ENCODE measurements around the gene HIF3A.

DNA sequence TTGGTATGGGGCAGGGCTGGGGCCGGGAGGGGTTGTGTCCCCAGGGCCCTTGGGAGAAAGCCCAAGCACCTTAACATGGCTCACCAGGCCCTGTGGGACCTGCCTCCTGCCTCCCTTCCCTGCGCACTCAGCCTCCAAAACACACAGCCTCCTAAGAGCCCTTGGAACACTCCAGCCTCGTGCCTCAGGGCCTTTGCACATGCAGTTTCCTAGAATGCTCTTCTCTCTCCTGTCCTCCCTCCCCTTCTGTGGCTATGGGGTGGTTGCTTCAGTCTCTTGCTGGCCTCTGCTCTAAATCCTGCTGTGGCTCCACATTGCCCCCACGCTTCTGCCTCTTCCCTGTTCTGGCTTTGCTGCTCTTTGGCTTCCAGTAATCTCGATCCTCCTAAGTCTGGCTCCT, 23.7 kb downstream of the HIF3A start:
- TF ChIP-seq, protein P1, sequence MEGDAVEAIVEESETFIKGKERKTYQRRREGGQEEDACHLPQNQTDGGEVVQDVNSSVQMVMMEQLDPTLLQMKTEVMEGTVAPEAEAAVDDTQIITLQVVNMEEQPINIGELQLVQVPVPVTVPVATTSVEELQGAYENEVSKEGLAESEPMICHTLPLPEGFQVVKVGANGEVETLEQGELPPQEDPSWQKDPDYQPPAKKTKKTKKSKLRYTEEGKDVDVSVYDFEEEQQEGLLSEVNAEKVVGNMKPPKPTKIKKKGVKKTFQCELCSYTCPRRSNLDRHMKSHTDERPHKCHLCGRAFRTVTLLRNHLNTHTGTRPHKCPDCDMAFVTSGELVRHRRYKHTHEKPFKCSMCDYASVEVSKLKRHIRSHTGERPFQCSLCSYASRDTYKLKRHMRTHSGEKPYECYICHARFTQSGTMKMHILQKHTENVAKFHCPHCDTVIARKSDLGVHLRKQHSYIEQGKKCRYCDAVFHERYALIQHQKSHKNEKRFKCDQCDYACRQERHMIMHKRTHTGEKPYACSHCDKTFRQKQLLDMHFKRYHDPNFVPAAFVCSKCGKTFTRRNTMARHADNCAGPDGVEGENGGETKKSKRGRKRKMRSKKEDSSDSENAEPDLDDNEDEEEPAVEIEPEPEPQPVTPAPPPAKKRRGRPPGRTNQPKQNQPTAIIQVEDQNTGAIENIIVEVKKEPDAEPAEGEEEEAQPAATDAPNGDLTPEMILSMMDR (IDR thresholded peaks at IDR 0.05), result no peak
- no peak for TF ChIP-seq POLR2A (IDR thresholded peaks at IDR 0.05)
